Right atrium auricular region (tissue), 2 donors: ENCODE results near the gene GFRA3. TPM values are rescaled to one million over a fixed set of nuclear protein-coding genes. Genes with fewer than 3 reads are reported as not detected.

Source experiments
- DNase-seq: peaks from one replicate; pipeline ENCODE4 v3.0.0-alpha.2; 2019; ENCODE audit warnings: low spot score
- H3K27ac ChIP-seq, 2 donors: fragments of 200-600 bp; sonication (generic); 1 replicate in 1 of 2; 2 replicates in 1 of 2; pipeline ENCODE4 v1.5.1; 2016 to 2019
- H3K27me3 ChIP-seq, 2 donors: fragments of 200-600 bp; sonication (generic); one replicate each; pipeline versions ENCODE4 v1.5.1 to v1.6.0; 2017 to 2019
- H3K36me3 ChIP-seq: fragments of 200-600 bp; sonication (generic); one replicate; pipeline ENCODE4 v1.5.1; 2016
- H3K4me1 ChIP-seq, 2 donors: fragments of 200-600 bp; sonication (generic); one replicate each; pipeline versions ENCODE4 v1.5.1 to v1.6.0; 2017 to 2019
- H3K4me3 ChIP-seq, 2 donors: fragments of 200-600 bp; sonication (generic); 1 replicate in 1 of 2; 2 replicates in 1 of 2; pipeline ENCODE4 v1.5.1; 2017 to 2019; ENCODE audit warnings: mild to moderate bottlenecking in 1 of 2, moderate library complexity in 1 of 2
- H3K9me3 ChIP-seq, 2 donors: fragments of 200-600 bp; sonication (generic); one replicate each; pipeline ENCODE4 v1.5.1; 2019
- total RNA-seq, 2 donors: library from RNA; depleted of rRNA; stranded (reverse); fragments of >200 nt; gene quantifications; one replicate each; pipeline ENCODE4 v1.1.0, GENCODE V29; 2016
- TF ChIP-seq, protein P1 (sequence below), 2 donors: fragments of 200-600 bp; sonication (generic); IDR thresholded peaks; one replicate each; pipeline ENCODE4 v1.5.1; 2019; ENCODE audit warnings: antibody characterized with exemption in 2 of 2

The GFRA3 gene
- total RNA-seq, 2 donors from 2014 or later = 0.39 to 0.85 TPM

DNA sequence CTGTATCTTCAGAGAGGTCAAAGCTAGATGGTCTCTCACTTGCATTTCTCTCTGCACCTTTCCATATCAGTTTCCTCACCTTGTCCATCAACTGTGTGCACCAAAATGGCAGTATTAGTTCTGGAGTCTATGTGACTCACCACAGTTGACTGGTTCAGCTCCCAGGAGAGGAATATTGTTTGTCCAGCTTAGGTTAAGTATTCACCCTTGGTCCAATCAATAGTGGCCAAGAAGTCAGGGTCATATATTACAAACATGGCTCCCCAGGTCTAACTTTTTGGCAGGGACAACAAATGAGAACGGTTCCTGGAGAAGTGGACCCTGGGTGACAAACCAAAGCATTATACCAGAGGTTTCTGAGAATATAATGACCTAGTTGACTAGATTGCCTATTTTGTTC, 36.4 kb downstream of the GFRA3 start:
- DNase-seq = no peak
- H3K4me3 ChIP-seq = no peak overlapping the region
- H3K36me3 ChIP-seq = no peaks in the 10 kb centered on the region
- peaks cover 0 to 14% of the 10 kb centered on the region in 2 donors for H3K4me1 ChIP-seq
- TF ChIP-seq, protein P1, sequence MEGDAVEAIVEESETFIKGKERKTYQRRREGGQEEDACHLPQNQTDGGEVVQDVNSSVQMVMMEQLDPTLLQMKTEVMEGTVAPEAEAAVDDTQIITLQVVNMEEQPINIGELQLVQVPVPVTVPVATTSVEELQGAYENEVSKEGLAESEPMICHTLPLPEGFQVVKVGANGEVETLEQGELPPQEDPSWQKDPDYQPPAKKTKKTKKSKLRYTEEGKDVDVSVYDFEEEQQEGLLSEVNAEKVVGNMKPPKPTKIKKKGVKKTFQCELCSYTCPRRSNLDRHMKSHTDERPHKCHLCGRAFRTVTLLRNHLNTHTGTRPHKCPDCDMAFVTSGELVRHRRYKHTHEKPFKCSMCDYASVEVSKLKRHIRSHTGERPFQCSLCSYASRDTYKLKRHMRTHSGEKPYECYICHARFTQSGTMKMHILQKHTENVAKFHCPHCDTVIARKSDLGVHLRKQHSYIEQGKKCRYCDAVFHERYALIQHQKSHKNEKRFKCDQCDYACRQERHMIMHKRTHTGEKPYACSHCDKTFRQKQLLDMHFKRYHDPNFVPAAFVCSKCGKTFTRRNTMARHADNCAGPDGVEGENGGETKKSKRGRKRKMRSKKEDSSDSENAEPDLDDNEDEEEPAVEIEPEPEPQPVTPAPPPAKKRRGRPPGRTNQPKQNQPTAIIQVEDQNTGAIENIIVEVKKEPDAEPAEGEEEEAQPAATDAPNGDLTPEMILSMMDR (IDR thresholded peaks at IDR 0.05) = no peak
- no peak overlapping the region for H3K27ac ChIP-seq
- no peaks in the 10 kb centered on the region for H3K9me3 ChIP-seq
- no peaks in the 10 kb centered on the region for H3K27me3 ChIP-seq

DNA sequence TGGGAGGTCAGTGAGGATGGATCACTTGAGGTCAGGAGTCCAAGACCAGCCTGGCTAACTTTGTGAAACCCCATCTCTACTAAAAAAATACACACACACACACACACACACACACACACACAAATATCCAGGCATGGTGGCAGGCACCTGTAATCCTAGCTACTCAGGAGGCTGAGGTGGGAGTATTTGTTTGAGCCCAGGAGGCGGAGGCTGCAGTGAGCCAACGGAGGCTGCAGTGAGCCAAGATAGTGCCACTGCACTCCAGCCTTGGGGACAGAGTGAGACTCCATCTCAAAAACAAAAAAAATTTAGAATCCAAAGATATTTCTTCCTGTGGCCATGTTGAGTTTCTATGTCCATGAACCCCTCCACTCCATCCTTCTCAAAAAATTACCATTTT, 39.8 kb downstream of the GFRA3 start:
- DNase-seq = no peak
- Histone ChIP-seq H3K27me3 (no peaks in the 10 kb centered on the region), H3K9me3 (no peaks in the 10 kb centered on the region), H3K36me3 (no peaks in the 10 kb centered on the region), H3K4me1 (peaks cover 0 to 17% of the 10 kb centered on the region in 2 donors), H3K27ac (no peak overlapping the region), H3K4me3 (no peak overlapping the region)
- TF ChIP-seq, protein P1 (IDR thresholded peaks at IDR 0.05) = no peak

DNA sequence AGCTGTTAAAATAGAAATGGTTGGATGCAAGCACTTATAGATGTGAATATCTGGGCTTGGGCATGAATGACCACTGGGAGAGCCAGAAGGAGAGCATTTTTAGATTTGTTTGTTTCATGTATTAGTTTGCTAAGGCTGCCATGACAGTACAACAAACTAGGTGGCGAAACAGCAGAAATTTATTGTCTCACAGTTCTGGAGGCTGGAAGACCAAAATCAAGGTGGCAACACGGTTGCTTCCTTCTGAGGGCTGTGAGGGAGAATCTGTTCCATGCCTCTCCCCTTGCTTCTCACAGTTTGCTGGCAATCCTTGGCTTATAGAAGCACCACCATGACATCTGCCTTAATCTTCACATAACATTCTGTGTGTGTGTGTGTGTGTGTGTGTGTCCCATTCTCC, 41.1 kb downstream of the GFRA3 start:
- DNase-seq = no peak

DNA sequence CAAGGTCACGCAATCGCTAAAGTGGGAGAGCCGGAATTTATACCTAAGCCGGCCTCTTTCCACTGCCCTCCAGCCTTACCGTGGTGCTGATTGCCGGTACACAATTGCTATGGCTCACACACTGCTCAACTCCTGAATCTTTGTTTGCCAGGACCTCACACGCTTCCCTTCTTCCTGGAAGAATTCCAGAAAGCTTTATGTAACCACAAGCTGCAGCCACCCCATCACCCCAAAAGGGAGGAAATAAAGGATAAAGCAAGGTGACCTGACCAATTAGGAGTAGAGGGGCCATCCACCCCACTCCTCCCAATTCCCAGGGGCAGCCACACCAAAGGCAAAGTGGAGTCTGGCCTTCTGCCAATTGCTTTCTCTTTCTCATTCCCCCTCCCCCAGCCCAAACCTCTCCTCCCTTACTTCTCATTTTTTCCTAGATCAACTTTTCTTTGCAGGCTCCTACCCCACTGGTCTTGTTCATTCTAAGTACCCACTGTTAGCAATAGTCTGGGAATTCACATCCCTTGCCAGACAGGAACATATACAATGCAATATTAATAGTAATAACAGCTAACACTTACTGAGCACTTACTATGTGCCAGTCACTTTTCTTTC, 43.3 kb downstream of the GFRA3 start:
- TF ChIP-seq, protein P1 (IDR thresholded peaks at IDR 0.05) = no peak
- H3K36me3 ChIP-seq = no peaks in the 10 kb centered on the region
- H3K9me3 ChIP-seq = peaks cover 0 to 1% of the 10 kb centered on the region in 2 donors
- DNase-seq = no peak
- H3K27ac ChIP-seq = peak overlapping the region in 1 of 2 donors; percentile 73
- H3K4me1 ChIP-seq = peaks cover 0 to 19% of the 10 kb centered on the region in 2 donors
- H3K27me3 ChIP-seq = no peaks in the 10 kb centered on the region
- H3K4me3 ChIP-seq = no peak overlapping the region

More for the DNA sequence above, 41.1 kb downstream of the GFRA3 start:
- Histone ChIP-seq H3K27me3 (no peaks in the 10 kb centered on the region), H3K4me3 (no peak overlapping the region), H3K27ac (no peak overlapping the region), H3K9me3 (no peaks in the 10 kb centered on the region), H3K36me3 (no peaks in the 10 kb centered on the region), H3K4me1 (peaks cover 0 to 19% of the 10 kb centered on the region in 2 donors)
- TF ChIP-seq, protein P1 (IDR thresholded peaks at IDR 0.05) = no peak

DNA sequence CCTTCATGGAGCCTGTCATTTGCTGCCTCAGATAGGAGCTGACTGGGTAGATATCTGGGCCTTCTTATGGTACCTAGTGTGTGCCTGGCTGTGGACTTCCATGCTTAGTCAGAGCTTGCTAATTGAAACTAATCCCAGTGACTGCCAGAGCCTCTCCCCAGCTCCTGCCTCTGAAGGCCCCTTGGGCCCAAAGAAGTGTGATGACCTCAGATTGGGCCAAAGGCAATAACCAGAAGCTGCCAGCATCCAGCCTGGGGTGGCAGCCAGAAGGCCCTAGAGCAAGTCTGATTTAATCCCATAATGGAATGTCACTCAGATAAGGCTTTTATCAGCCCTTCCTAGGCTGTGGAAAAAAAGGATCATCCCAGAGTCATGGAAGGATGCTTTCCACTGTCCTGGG, 44.2 kb downstream of the GFRA3 start:
- DNase-seq = peak; percentile 61
- H3K4me3 ChIP-seq = no peak overlapping the region
- no peaks in the 10 kb centered on the region for H3K27me3 ChIP-seq
- H3K9me3 ChIP-seq = peaks cover 0 to 6% of the 10 kb centered on the region in 2 donors
- H3K27ac ChIP-seq = peak overlapping the region in 1 of 2 donors; percentile 73
- TF ChIP-seq, protein P1 (IDR thresholded peaks at IDR 0.05) = no peak
- H3K36me3 ChIP-seq = no peaks in the 10 kb centered on the region
- H3K4me1 ChIP-seq = peaks cover 0 to 19% of the 10 kb centered on the region in 2 donors

DNA sequence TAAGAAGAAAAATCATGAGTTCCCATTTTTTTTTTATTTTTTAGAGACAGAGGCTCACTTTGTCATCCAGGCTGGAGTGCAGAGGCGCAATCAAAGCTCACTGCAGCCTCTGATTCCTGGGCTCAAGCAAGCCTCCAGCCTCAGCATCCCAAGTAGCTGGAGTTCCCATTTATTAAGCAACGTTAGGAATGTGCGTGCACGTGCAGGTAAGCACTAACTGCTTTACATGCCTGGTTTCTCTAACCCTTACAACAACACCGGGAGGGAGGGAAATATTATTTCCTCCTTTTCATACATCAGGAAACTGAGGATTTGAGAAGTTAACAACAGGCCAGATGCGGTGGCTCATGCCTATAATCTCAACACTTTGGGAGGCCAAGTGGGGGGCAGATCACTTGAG, 45.0 kb downstream of the GFRA3 start:
- TF ChIP-seq, protein P1 (IDR thresholded peaks at IDR 0.05) = no peak
- Histone ChIP-seq H3K27ac (peak overlapping the region in 1 of 2 donors; percentile 73), H3K9me3 (peaks cover 0 to 6% of the 10 kb centered on the region in 2 donors), H3K27me3 (no peaks in the 10 kb centered on the region), H3K36me3 (no peaks in the 10 kb centered on the region), H3K4me1 (peaks cover 0 to 19% of the 10 kb centered on the region in 2 donors), H3K4me3 (no peak overlapping the region)
- no peak for DNase-seq
